GM19452 (cell line): ENCODE results near the gene CGB8.
"Not testable (repeated sequence)": the region's sequence is repeated elsewhere in the genome, so short reads cannot be mapped to it uniquely, and the experiment has no call there.

Experiments used
- ATAC-seq: cut with Tn5 transposase; IDR thresholded peaks from one replicate; pipeline ENCODE4 v1.9.1; 2021; ENCODE audit not compliant: unreplicated experiment

The CGB8 gene

GRCh38 chr19:49065905-49066512, 17.1 kb upstream of the CGB8 start:
- no peak for ATAC-seq

GRCh38 chr19:49064768-49065611, 16.1 kb upstream of the CGB8 start, which contains the start of gene NTF4:
Gene NTF4 (minus strand): TSS chr19:49064818. CDS start chr19:49061997, 2,821 bp downstream.
- no peak for ATAC-seq

GRCh38 chr19:49064029-49064629, 15.2 kb upstream of the CGB8 start:
- no peak for ATAC-seq

- ATAC-seq, result no peak
Measured at GRCh38 chr19:49061445-49061844, 12.5 kb upstream of the CGB8 start.

- ATAC-seq, result no peak
Measured at GRCh38 chr19:49061000-49061399, 12.1 kb upstream of the CGB8 start.

- no peak for ATAC-seq
Measured at GRCh38 chr19:49059053-49059452, 10.1 kb upstream of the CGB8 start.

GRCh38 chr19:49058562-49058961, 9.7 kb upstream of the CGB8 start:
- ATAC-seq, result no peak

- no peak for ATAC-seq
Measured at GRCh38 chr19:49057636-49058234, 8.8 kb upstream of the CGB8 start, which contains the start of gene CGB7. Gene CGB7 (minus strand): TSS chr19:49057749. CDS start chr19:49055375, 2,374 bp downstream.

GRCh38 chr19:49056902-49057596, 8.1 kb upstream of the CGB8 start:
- not testable (repeated sequence) for ATAC-seq

- ATAC-seq, result peak; percentile 51
Measured at GRCh38 chr19:49056101-49056901, 7.4 kb upstream of the CGB8 start.

- ATAC-seq, result not testable (repeated sequence)
Measured at GRCh38 chr19:49050376-49051033, 1.6 kb upstream of the CGB8 start.

GRCh38 chr19:49049834-49050233, 923 bp upstream of the CGB8 start:
- ATAC-seq, result not testable (repeated sequence)

GRCh38 chr19:49043548-49043947, 5.4 kb downstream of the CGB8 start, which contains the start of gene CGB5:
Gene CGB5 (plus strand): TSS chr19:49043848. CDS start chr19:49044210, 362 bp downstream.
- ATAC-seq, result not testable (repeated sequence)

- not testable (repeated sequence) for ATAC-seq
Measured at GRCh38 chr19:49042666-49043065, 6.2 kb downstream of the CGB8 start.

- no peak for ATAC-seq
Measured at GRCh38 chr19:49042177-49042576, 6.7 kb downstream of the CGB8 start.

- not testable (repeated sequence) for ATAC-seq
Measured at GRCh38 chr19:49039736-49040135, 9.2 kb downstream of the CGB8 start.

GRCh38 chr19:49038557-49039276, 10.2 kb downstream of the CGB8 start:
- ATAC-seq, result not testable (repeated sequence)

GRCh38 chr19:49038111-49038510, 10.8 kb downstream of the CGB8 start:
- not testable (repeated sequence) for ATAC-seq

GRCh38 chr19:49036815-49037214, 12.1 kb downstream of the CGB8 start, which contains the start of gene CGB1:
Gene CGB1 (minus strand): TSS chr19:49036895. CDS start chr19:49036711, 184 bp downstream.
- ATAC-seq, result not testable (repeated sequence)
